GM18498 (cell line): Measurements from ENCODE around the gene ZNF765.
"Not testable (repeated sequence)": the region's sequence is repeated elsewhere in the genome, so short reads cannot be mapped to it uniquely, and the experiment has no call there.

Source experiments
- ATAC-seq: cut with Tn5 transposase; IDR thresholded peaks from one replicate; pipeline ENCODE4 v1.9.1; 2021; ENCODE audit warnings: mild to moderate bottlenecking, moderate library complexity; ENCODE audit not compliant: unreplicated experiment

ZNF765 gene

DNA sequence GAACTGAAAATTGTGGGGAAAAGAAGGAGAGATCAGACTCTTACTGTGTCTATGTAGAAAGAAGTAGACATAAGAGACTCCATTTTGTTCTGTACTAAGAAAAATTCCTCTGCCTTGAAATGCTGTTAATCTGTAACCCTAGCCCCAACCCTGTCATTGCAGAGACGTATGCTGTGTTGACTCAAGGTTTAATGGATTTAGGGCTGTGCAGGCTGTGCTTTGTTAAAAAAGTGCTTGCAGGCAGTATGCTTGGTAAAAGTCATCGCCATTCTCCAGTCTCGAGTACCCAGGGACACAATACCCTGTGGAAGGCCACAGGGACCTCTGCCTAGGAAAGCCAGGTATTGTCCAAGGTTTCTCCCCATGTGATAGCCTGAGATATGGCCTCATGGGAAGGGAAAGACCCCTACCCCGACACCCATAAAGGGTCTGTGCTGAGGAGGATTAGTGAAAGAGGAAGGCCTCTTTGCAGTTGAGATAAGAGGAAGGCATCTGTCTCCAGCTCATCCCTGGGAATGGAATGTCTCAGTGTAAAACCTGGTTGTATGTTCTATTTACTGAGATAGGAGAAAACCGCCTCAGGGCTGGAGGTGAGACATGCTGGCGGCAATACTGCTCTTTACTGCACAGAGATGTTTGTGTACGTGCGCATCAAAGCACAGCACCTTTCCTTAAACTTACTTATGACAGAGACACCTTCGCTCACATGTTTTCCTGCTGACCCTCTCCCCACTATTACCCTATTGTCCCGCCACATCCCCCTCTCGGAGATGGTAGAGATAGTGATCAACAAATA, 25.8 kb downstream of the ZNF765 start:
- not testable (repeated sequence) for ATAC-seq

DNA sequence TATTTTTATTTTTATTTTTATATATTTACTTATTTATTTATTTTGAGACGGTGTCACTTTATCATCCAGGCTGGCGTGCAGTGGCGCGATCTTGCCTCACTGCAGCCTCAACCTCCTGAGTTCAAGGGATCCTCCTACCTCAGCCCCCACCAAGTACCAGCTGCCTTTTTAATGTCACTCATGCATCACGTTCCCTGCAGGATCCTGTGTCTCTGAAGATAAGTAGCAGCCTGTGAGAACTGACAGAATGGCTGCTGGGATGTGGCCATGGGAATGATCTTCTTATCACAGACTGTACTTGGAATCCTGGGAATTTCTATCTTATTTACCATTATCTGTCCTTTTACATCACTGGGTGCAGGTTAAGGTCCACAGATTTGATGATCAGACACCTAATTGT, 27.6 kb downstream of the ZNF765 start:
- ATAC-seq: no peak

DNA sequence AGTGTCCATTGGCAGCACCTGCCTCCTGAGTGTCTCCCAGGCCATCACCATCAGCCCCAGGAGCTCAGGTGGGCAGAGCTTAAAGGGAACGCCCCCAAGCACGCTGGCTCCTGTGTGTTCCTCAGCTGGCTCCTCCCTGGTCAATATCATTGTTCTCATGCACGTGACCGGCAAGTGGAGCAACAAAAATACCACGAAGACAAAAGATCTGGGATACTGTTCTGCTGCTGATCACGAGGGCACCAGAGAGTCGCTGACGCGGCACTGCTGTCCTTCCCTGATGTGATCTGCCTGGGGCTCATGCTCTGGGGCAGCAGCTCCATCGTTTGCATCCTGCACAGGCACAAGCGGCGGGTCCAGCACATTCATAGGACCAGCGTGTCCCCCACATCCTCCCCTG, 28.1 kb downstream of the ZNF765 start:
- not testable (repeated sequence) for ATAC-seq

DNA sequence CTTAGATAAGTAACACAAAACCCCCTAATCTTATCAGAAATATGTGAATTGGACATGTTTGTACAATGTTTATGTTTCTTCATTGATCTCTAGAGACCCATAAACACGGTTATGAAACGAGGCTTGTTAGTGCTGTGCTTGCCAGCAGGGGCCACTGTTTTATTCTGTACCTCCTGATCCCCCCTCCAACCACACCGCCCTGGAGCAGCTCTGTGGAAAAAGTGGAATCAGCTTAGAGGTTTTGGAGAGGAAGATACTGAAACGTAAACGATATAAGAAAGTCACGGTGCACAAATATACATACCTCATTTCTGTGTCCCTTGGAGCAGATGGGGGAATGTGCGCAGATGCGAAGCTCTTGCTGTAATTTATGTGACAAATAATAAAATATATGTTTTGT, 28.7 kb downstream of the ZNF765 start:
- not testable (repeated sequence) for ATAC-seq

DNA sequence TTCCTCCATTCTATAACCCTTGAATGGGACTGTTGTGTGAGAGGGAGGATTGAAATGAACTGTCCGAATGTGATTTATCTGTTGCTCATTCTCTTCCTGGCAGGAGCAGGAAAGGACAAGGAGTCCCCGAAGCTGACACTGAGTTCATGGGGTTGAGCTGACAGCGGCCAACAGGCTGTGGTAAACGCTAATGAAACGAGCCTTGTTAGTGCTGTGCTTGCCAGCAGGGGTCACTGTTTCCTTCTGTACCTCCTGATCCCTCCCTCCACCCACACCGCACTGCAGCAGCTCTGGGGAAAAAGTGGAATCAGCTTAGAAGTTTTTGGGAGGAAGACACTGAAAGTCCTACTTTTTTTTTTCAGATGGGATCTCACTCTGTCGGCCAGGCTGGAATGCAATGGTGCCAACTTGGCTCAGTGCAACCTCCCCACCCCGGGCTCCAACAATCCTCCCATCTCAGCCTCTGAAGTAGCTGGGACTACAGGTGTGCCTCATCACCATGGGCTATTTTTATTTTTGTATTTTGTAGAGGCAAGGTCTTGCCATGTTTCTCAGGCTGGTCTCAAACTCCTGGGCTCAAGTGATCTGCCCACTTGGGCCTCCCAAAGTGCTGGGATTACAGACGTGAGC, 30.1 kb downstream of the ZNF765 start:
- no peak for ATAC-seq

DNA sequence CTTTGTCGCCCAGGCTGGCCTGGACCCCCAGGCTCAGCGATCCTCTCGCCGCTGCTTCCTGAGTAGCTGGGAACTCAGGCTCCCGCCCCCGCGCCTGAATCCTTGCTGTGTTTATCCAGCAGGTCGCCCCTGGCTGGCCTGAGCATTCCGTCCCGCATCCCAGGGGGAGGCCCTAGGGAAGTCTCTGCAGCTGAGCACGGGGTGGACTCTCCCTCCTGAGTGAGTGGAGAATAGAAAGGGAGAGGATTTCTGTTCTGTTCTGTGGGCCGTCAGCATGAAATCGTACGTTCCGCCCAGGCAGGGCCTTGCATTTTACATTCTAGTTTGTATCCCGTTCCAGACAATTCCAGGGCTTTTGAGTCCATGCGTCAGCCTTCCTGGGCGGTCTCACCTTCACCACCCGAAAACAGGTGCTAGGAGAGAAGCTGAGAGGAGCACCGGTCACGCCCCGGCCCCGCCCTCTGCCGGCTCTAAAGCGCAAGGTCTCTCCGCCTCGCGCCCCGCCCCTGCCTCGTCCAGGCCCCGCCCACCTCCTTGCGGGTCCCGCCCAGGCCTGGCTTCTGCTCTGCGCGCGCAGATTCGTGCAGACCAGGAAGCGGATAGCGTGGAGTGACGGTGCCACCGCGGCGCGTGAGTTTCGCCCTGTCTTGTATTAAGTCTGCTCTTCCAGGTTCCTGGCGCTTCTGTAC, 36.6 kb downstream of the ZNF765 start, which contains the start of gene ZNF761:
Gene ZNF761, plus strand, starts transcription at position 586 of the 689 bp plus-strand sequence. CDS start 15,285 bp downstream, outside the sequence.
- ATAC-seq: peak; percentile 99

DNA sequence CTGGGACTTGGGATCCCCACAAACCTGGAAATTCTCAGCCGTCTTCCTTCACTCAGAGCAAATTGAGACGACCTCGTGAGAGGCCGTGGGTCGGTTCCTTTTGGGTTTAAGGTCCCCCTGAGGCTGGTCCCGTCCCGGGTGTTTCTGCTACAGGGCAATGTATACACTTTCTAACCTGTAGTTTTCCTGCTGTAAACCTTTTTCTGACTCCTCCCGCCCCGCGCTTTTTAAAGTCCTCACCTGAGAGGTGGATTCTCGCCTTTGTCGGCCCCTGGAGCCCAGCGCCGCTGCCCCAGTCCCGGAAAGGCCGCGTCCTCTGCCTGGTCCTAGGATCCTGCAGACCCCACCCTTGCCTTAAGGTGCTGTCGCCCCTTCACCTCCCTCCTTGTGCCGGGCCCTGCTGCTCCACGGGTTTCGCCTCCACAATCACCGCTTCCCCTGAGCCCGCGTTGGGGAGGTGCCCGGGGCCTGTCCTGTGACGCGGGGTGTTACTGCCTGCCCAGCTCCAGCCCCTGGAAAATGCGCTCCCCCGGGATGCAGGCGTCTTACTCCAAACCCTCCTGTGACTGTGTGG, 37.2 kb downstream of the ZNF765 start:
- ATAC-seq: peak; percentile 34

DNA sequence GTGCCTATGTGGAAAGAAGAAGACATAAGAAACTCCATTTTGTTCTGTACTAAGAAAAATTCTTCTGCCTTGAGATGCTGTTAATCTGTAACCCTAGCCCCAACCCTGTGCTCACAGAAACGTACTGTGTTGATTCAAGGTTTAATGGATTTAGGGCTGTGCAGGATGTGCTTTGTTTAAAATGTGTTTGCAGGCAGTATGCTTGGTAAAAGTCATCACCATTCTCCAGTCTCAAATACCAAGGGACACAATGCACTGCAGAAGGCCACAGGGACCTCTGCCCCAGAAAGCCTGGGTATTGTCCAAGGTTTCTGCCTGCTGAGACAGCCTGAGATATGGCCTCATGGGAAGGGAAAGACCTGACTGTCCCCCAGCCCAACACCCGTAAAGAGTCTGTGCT, 48.9 kb downstream of the ZNF765 start:
- not testable (repeated sequence) for ATAC-seq

DNA sequence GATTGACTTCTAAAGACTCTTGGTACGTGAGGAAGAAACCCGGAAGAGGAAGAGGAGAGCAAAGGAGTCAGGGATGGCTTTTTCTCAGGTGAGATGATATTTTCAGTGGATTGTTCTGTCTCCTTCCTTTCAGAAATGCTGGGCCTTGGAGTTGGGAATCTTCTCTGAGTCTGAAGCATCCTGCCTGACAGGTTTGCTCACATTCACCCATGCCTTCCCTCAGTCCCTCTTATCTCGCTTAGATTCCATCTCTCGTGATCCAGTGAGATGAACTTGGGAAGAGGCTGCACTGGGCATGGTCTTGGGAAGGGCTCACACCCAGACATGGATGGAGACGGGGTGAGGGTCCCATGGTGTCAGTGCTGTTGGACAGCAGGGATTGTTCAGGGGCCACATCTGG, 52.2 kb downstream of the ZNF765 start:
- ATAC-seq: not testable (repeated sequence)

DNA sequence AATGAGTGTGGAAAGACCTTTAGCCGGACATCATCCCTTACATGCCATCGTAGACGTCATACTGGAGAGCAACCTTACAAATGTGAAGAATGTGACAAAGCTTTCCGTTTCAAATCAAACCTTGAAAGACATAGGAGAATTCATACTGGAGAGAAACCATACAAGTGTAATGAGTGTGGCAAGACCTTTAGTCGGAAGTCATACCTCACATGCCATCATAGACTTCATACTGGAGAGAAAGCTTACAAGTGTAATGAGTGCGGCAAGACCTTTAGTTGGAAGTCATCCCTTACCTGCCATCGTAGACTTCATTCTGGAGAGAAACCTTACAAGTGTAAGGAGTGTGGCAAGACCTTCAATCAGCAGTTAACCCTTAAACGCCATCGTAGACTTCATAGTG, 60.9 kb downstream of the ZNF765 start:
- no peak for ATAC-seq

DNA sequence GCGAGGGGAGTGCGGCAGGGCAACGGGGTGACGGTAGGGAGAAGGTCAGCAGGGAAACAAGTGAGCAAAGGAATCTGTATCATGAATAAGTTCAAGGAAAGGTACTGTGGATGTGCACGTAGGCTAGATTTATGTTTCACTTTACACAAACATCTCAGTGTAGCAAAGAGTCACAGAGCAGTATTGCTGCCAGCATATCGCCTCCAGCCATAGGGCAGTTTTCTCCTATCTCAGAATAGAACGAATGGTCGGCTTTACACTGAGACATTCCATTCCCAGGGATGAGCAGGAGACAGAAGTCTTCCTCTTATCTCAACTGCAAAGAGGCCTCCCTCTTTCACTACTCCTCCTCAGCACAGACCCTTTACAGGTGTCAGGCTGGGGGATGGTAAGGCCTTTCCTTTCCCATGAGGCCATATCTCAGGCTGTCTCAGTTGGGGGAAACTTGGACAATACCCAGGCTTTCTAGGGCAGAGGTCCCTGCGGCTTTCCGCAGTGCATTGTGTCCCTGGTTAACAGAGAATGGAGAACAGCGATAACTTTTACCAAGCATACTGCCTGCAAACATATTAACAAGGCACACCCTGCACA, 65.3 kb downstream of the ZNF765 start:
- not testable (repeated sequence) for ATAC-seq

DNA sequence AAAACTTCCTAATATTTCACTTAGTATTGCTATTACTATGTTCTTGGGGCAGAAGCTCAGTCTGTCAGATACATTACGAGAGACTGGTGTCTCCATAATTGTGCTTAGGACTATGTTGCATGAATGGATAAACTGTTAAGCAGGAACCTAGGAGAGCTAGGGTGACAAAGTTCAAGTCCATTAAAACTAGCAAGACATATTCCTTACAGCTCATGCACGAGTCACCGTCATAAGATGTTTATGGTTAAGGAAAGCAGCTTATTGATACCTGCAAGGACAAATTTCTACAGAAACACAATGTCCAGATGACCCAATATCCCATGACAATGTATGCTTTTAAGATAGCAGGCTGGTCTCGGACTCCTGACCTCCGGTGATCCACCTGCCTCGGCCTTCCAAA, 66.9 kb downstream of the ZNF765 start:
- ATAC-seq: no peak

DNA sequence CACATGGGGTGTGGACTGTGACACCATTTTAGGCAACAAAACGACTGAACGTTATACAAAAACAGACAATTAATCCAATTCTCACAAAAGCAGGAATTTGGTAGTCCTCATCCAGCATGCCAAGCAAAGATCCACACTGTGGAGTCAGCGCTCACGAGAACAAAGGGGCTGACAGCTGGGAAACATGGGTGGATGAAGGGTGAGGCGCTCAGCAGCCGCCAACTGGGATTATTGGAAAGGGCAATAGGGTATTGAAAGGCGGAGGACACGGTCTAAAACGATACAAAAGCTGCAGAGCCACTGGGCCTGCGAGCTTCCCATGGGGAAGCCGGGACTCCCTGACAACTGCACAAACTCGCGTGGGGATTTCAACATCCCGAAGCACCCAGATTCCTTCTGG, 67.9 kb downstream of the ZNF765 start:
- no peak for ATAC-seq

DNA sequence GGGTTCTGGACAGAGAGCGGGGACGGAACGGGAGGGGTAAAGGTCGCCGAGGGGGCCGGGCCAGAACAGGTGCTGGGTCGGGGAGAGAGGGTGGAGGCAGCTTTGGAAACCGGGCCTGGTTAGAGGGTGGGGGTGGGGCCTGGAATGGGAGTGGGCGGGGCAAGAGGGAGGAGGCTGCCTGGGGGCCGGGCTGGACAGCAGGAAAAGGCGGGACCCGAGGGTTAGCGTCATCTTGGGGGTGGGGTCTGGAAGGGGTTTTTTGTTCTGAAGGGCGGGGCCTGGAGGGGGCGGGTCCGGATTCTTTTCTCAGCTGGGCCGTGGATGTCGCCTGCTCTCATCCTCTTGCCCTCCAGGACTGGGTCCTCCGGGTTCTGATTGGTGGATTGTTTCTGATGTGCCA, 68.3 kb downstream of the ZNF765 start:
- ATAC-seq: no peak

DNA sequence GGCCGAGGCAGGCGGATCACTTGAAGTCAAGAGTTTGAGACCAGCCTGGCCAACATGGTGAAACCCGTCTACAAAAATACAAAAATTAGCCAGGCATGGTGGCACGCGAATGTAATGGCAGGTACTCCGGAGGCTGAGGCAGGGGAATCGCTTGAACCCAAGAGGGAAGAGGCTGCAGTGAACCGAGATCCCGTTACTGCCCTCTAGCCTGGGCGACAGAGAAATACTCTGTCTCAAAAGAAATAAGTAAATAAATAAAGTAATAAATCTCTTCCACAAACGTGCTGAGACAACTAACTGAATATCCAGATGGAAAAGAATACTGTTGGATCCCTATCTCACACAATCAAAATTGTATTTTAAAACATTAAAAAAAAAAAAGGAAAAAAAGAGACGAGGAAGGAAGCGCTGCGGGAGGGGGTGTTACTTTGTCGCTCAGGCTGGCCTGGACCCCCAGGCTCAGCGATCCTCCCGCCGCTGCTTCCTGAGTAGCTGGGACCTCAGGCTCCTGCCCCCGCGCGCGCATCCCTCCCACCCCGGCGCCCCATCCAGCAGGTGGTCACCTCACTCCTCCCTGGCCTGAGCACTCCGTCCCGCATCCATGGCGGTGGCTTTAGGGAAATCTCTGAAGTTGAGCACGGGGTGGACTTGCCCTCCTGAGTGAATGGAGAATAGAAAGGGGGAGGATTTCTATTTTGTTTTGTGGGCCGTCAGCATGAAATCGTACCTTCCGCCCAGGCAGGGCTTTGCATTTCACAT, 72.0 kb downstream of the ZNF765 start:
- peak; percentile 14 for ATAC-seq

DNA sequence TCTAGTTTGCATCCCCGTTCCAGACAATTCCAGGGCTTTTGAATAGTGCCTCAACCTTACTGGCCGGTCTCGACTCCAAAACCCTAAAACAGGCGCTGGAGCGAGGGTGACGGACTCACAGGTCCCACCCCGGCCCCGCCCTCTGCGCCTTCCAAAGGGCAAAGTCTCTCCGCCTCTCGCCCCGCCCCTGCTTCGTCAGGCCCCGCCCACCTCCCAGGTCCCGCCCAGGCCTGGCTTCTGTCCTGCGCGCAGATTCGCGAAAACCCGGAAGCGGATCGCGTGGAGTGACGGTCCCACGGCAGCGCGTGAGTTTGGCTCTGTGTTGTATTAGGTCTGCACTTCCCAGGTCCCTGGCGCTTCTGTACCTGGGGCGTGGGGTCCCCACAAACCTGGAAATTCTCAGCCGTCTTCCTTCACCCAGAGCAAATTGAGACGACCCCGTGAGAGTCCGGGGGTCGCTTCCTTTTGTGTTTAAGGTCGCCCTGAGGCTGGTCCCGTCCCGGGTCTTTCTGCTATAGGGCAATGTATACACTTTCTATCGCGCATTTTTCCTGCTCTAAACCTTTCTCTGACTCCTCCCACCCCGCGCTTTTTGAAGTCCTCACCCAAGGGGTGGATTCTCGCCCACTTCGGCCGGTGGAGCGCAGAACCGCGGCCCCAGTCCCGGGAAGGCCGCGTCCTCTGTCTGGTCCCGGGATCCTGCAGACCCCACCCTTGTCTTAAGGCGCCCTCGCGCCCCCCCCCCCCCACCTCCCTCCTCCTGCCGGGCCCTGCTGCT, 72.7 kb downstream of the ZNF765 start, which contains the start of gene ZNF813:
Gene ZNF813, plus strand, starts transcription at position 249 of the 778 bp plus-strand sequence. CDS start 16,090 bp downstream, outside the sequence.
- peak; percentile 97 for ATAC-seq

DNA sequence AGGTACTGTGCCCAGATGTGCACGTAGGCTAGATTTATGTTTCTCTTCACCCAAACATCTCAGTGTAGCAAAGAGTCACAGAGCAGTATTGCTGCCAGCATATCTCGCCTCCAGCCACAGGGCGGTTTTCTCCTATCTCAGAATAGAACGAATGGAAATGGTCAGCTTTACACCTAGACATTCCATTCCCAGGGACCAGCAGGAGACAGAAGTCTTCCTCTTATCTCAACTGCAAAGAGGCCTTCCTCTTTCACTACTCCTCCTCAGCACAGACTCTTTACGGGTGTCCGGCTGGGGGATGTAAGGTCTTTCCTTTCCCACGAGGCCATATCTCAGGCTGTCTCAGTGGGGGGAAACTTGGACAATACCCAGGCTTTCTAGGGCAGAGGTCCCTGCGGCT, 73.7 kb downstream of the ZNF765 start:
- not testable (repeated sequence) for ATAC-seq

DNA sequence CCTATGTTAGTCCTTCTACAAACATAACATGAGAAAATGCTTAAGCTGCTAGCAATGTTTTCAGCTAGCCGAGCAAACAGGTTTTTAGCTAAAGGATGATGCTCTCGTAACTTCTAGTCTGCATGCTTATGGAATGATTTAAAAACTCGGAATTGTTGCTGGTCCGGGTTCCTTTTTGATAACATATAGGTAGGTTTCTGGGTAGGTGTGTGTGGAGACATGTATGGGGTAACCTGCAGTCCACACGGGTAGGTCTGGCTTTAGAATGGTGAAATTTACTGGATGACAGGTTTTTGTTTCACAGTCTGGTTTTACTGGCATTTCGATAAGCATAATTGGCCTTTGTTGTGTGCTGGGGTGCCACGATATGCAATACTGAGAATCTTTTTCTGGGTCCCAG, 77.0 kb downstream of the ZNF765 start:
- ATAC-seq: no peak

DNA sequence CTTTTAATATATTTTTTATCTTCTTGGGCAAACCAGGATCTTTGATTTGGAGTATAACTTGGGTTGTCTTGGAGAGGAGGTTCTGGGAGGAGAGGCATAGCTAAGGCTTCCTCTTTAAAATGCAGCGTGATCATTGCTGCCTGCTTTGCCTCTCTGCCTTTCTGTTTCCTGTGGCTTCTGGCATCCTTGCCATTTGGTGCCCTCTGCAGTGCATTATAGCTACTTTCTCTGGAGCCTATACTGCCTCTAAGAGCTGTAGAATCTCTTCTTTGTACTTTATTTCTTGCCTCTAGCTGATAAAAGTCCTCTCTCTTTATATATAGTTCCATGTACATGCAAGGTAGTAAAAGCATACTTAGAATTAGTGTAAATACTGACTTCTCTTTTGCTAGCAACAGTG, 79.9 kb downstream of the ZNF765 start:
- ATAC-seq: not testable (repeated sequence)
